GM19099 (cell line): ENCODE results near the gene HBG2.

Experiments used
- POLR2A ChIP-seq: IDR thresholded peaks from 3 replicates; pipeline ENCODE4 v1.6.1; 2011; ENCODE audit warnings: low read depth; ENCODE audit not compliant: insufficient read length; ENCODE audit errors: extremely low read depth

The HBG2 gene

GRCh38 chr11:5285703-5286340, 31.2 kb upstream of the HBG2 start:
- TF ChIP-seq POLR2A, result no peak

DNA sequence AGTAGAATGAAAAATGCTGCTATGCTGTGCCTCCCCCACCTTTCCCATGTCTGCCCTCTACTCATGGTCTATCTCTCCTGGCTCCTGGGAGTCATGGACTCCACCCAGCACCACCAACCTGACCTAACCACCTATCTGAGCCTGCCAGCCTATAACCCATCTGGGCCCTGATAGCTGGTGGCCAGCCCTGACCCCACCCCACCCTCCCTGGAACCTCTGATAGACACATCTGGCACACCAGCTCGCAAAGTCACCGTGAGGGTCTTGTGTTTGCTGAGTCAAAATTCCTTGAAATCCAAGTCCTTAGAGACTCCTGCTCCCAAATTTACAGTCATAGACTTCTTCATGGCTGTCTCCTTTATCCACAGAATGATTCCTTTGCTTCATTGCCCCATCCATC, 30.1 kb upstream of the HBG2 start:
- TF ChIP-seq POLR2A, result no peak

DNA sequence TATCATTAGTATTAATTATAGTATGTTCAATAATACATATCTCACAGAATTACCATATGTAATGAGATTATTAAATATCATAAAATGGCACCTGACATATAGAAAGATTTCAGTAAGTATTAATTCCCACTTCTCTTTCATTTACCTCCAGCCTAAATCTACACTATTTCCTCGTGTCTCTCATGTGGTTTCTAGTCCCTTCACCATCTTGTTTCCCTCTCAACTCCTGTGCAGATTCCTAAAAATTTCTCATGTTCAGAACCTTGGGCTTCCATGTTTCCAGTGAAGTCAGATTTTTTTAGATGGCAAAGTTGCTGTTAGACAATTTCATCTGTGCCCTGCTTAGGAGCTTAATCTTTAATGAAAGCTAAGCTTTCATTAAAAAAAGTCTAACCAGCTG, 29.3 kb upstream of the HBG2 start:
- TF ChIP-seq POLR2A, result no peak

DNA sequence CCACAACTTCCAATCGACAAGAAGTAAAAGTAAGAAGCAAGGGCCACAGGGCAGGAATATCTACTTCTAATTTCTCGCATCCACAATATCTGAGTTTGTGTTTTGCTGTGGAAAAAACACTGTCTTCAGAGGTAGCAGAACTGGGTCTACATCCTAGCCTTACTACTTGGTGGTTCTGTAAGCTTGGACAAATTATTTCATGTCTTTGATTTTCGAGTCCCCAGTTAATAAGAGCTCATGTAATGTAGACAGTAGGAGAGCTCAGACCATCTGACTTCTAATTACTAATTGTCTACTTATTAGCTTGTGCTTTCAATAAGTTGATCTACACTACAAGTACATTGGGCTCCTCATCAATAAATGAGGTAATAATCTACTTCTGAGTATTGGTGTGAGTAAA, 28.5 kb upstream of the HBG2 start:
- no peak for TF ChIP-seq POLR2A

GRCh38 chr11:5282628-5283027, 28.0 kb upstream of the HBG2 start:
- TF ChIP-seq POLR2A, result no peak

- TF ChIP-seq POLR2A, result no peak
Observed at GRCh38 chr11:5281596-5281995, 27.0 kb upstream of the HBG2 start.

DNA sequence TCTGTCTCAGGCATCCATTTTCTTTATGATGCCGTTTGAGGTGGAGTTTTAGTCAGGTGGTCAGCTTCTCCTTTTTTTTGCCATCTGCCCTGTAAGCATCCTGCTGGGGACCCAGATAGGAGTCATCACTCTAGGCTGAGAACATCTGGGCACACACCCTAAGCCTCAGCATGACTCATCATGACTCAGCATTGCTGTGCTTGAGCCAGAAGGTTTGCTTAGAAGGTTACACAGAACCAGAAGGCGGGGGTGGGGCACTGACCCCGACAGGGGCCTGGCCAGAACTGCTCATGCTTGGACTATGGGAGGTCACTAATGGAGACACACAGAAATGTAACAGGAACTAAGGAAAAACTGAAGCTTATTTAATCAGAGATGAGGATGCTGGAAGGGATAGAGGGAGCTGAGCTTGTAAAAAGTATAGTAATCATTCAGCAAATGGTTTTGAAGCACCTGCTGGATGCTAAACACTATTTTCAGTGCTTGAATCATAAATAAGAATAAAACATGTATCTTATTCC, 26.1 kb upstream of the HBG2 start:
- TF ChIP-seq POLR2A, result no peak

DNA sequence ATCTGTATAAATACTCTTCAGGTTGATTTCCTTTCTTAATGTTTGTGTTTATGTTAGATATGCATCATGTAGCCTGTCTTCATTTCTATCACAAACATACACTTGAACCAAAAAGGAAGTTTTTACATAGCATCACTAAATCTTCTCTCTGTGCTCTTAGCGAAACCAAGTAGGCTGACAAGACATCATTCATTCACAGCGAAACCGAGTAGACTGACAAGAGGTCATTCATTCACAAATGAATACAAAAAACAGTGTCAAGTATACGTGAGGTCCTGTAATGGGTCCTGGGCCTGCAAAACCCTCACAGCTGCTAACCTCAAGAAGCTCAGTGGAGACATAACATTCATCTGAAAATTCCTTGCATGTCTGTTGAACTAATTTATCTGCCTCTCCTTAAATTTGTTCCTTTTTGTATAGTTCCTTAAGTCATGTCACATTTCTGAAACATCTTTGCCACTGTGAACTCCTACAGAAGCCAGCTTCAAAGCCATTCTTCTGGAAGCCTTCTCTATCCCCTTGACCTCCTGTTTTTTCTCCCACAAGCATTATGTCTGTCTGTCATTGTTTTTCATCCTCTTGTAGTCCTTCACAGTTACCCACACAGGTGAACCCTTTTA, 25.0 kb upstream of the HBG2 start:
- TF ChIP-seq POLR2A, result no peak

DNA sequence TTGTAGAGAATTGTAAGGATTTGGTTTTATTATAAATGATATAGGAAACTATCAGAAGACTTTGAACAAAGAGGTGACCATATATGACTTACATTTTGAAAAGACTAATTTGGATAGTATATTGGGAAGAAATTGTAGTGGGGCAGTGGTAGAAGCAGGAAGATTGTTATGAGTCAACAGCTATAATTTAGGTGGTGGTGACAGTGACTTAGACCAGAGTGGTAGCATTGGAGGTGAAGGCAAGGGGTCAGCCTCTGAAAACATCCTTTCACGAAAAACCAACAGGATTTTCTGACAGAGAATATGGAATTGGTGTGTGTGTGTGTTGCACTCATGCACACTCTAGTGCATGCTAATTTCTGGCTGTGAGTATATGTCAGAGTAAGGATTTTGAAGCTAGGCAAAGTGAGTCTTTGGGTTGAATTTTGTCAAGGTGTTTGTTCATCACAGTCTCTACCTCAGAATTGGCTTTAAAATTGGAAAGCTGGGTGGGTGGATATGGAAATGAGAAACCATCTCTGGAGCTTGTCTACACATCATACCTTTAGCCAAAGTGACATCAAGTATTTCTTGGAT, 23.3 kb upstream of the HBG2 start:
- no peak for TF ChIP-seq POLR2A

- TF ChIP-seq POLR2A, result no peak
Observed at GRCh38 chr11:5276697-5277096, 22.1 kb upstream of the HBG2 start.

- no peak for TF ChIP-seq POLR2A
Observed at GRCh38 chr11:5275369-5276110, 21.0 kb upstream of the HBG2 start.

DNA sequence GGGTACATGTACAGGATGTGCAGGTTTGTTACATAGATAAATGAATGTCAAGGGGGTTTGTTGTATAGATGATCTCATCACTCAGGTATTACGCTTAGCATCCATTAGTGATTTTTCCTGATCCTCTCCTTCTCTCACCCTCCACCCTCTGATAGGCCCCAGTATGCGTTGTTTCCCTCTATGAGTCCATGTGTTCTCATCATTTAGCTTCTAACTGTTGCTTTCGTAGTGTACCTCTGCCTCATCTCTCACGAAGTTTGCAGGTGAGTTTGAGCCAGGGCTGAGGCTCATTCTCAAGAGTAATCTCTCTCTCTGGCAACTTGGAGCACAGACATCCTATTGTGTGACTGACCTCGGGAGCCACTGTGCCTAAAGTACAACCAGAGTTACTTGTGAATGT, 19.8 kb upstream of the HBG2 start:
- no peak for TF ChIP-seq POLR2A

DNA sequence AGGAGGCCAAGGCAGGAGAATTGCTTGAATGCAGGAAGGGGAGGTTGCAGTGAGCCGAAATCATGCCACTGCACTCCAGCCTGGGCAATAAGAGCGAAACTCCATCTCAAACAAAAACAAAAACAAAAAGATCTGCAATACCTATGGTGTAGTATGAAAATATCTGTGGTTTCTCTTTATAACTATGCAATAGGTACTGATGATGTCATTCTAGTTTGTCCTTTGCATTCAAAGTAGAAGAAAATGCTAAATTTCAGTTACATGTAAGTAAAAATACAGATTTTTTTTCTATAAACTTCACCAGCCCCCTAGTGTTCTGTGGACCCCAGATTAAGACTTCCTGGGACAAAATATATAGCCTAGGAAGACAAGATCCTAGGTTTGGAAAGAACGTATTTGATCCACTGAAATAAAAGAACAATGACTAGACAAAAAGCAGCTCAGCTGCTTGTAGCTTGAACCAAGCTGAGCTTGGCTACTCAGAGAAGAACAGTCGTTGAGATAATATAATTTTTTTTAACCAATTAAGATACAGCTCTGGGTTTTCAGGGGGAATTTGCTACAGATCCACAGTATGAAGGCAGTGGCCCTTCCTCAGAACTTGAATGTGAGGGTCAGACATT, 17.9 kb upstream of the HBG2 start:
- TF ChIP-seq POLR2A, result no peak

- no peak for TF ChIP-seq POLR2A
Observed at GRCh38 chr11:5269715-5270147, 15.2 kb upstream of the HBG2 start, which contains the start of gene HBE1. Gene HBE1, minus strand, starts transcription at chr11:5269945. Its CDS starts 55 bp downstream, at chr11:5269890.

DNA sequence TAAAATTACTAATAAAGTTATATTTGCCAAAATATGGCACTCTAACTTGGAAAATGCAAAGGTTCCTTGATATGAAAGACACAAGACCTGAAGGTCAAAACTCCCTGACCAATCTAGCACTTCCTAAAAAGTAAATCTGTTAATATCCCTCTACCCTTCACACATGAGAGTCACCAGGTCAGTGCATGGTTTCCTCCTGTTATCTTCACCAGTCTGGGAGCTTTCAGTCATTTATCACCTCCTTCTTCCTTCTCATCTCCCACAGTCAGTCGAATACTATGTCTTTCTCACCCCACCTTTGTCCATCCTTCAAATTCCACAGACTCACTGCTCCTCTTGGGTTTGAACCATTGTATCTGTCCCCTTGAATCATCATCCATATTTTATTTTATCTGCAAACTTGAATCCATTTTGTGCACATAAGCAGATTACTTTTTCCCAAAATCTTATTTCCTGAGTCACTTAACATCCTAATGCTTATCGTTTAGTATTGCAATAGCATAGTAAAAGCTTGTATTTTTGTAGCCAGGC, 12.5 kb upstream of the HBG2 start:
- no peak for TF ChIP-seq POLR2A

- no peak for TF ChIP-seq POLR2A
Observed at GRCh38 chr11:5266609-5267008, 12.0 kb upstream of the HBG2 start.

DNA sequence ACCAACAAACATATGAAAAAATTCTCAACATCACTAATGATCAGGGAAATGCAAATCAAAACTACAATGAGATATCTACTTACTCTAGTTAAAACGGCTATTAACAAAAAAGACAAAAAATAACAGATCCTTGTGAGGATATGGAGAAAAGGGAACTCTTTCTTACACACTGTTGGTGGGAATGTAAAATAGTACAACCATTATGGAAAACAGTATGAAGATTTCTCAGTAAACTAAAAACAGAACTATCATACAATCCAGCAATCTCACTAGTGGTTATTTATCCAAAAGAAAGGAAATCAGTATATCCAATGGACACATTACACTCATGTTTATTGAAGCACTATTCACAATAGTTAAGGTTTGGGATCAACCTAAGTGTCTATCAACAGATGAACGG, 11.3 kb upstream of the HBG2 start:
- no peak for TF ChIP-seq POLR2A
